Activated CD8-positive, alpha-beta T cell treated with anti-CD3 and anti-CD28 coated beads, Interleukin-2, amount 10 ng/mL, durations not matched to agents 7 days and 5 days (primary cell): ENCODE measurements around the gene AZGP1. TPM values are rescaled to one million over a fixed set of nuclear protein-coding genes. Genes with fewer than 3 reads are reported as not detected.
"Not testable (repeated sequence)": the region's sequence is repeated elsewhere in the genome, so short reads cannot be mapped to it uniquely, and the experiment has no call there.

ENCODE experiments used
- ATAC-seq: fragments of 150-1000 bp; cut with Tn5 transposase; one replicate; pipeline ENCODE4 v1.10.0; 2021; ENCODE audit warnings: moderate library complexity
- CTCF ChIA-PET: fragments of 350-600 bp; sonication (Branson Sonifier 250); formaldehyde crosslinking; loops from one replicate; lab custom pipeline; 2021; ENCODE audit warnings: antibody characterized with exemption; lab: Charles Lee
- POLR2A ChIA-PET: fragments of 350-600 bp; sonication (Branson Sonifier 250); formaldehyde crosslinking; loops from one replicate; lab custom pipeline; 2021; ENCODE audit warnings: antibody characterized with exemption; lab: Charles Lee
- DNase-seq: peaks from one replicate; pipeline ENCODE4 v3.0.0-alpha.2; 2020
- H3K27ac Mint-ChIP-seq: one replicate; pipeline ENCODE4 v1.8.0; 2021; ENCODE audit warnings: mild to moderate bottlenecking, mixed read lengths
- H3K27me3 Mint-ChIP-seq: one replicate; pipeline ENCODE4 v1.8.0; 2021; ENCODE audit warnings: low read depth, mixed read lengths
- H3K36me3 Mint-ChIP-seq: one replicate; pipeline ENCODE4 v1.8.0; 2021; ENCODE audit warnings: low read depth, mixed read lengths
- H3K4me1 Mint-ChIP-seq: one replicate; pipeline ENCODE4 v1.8.0; 2021; ENCODE audit warnings: low read depth, mixed read lengths
- H3K4me3 Mint-ChIP-seq: one replicate; pipeline ENCODE4 v1.8.0; 2021; ENCODE audit warnings: mild to moderate bottlenecking, mixed read lengths
- H3K9me3 Mint-ChIP-seq: one replicate; pipeline ENCODE4 v1.8.0; 2022; ENCODE audit warnings: mixed read lengths; ENCODE audit not compliant: insufficient read depth
- total RNA-seq, 2 experiments: library from RNA; stranded (reverse); gene quantifications; one replicate each; pipeline ENCODE4 v1.2.3, GENCODE V29; 2021

AZGP1 gene
- total RNA-seq, 2 experiments from 2014 or later = not detected

DNA sequence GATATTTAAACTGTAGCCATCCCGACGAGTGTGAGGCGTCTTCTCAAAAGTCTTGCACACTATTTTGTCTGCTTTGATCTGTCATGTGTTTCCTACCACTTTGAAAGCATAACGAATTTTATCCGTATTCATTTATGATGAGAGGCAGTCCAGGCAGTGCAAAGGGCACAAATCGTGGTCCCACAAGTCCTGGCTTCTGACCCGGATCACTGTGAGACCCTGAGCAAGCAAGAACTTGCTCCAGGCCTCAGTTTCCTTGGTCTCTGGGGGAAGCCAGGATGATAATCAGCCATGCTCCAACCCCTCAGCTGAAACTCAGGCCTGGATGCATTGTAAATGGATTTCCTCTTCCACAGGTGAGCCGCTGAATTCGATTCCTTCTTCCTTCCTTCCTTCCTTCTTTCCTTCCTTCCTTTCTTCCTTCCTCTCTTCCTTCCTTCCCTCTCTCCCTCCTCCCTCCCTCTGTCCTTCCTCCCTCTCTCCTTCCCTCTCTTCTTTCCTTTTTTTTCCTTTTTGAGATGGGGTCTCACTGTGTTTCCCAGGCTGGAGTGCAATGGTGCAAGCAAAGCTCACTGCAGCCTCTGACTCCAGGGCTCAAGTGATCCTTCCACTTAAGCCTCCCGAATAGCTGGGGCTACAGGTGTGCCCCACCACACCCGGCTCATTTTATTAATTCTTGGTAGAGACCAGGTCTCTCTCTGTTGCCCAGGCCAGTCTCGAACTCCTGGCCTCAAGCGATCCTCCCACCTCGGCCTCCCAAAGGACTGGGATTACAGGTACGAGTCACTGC is 21.1 kb upstream of the AZGP1 start:
- Mint-ChIP-seq H3K36me3 (no peaks in the 10 kb centered on the region), H3K27ac (peak overlapping the region; percentile 87)
- POLR2A ChIA-PET = interaction anchor here (0.6 to 1.6 kb wide), 3 partner anchors 18 to 382 kb away, joined by 3 to 17 read pairs (median 3); partner anchors contain the start of genes TRIM4 and ZKSCAN1

GRCh38 chr7:99994819-99995218 is 19.0 kb upstream of the AZGP1 start:
- H3K4me3 Mint-ChIP-seq = no peak overlapping the region
- no peak for DNase-seq
- H3K9me3 Mint-ChIP-seq = no peaks in the 10 kb centered on the region
- H3K4me1 Mint-ChIP-seq = peaks cover 26% of the 10 kb centered on the region
- ChIA-PET POLR2A (interaction anchor here (0.6 kb wide), 1 partner anchor 88 kb away, joined by 3 read pairs; no protein-coding TSS in a partner anchor), CTCF (interaction anchor here (1.3 to 9.8 kb wide), 9 partner anchors 15 to 136 kb away, joined by 3 to 168 read pairs (median 11); partner anchors contain the start of genes TRIM4, ZKSCAN1 and ZSCAN21)
- H3K27me3 Mint-ChIP-seq = peaks cover 10% of the 10 kb centered on the region
- no peak overlapping the region for H3K27ac Mint-ChIP-seq
- no peaks in the 10 kb centered on the region for H3K36me3 Mint-ChIP-seq
- no peak for ATAC-seq

More for the DNA sequence above, 21.1 kb upstream of the AZGP1 start:
- H3K4me3 Mint-ChIP-seq = peak overlapping the region; percentile 69
- no peak for DNase-seq
- peaks cover 26% of the 10 kb centered on the region for H3K4me1 Mint-ChIP-seq
- no peak for ATAC-seq
- peaks cover 8% of the 10 kb centered on the region for H3K27me3 Mint-ChIP-seq
- CTCF ChIA-PET = interaction anchor here (0.7 to 6.9 kb wide), 10 partner anchors 18 to 134 kb away, joined by 3 to 42 read pairs (median 4); partner anchors contain the start of gene ZKSCAN1
- H3K9me3 Mint-ChIP-seq = no peaks in the 10 kb centered on the region

DNA sequence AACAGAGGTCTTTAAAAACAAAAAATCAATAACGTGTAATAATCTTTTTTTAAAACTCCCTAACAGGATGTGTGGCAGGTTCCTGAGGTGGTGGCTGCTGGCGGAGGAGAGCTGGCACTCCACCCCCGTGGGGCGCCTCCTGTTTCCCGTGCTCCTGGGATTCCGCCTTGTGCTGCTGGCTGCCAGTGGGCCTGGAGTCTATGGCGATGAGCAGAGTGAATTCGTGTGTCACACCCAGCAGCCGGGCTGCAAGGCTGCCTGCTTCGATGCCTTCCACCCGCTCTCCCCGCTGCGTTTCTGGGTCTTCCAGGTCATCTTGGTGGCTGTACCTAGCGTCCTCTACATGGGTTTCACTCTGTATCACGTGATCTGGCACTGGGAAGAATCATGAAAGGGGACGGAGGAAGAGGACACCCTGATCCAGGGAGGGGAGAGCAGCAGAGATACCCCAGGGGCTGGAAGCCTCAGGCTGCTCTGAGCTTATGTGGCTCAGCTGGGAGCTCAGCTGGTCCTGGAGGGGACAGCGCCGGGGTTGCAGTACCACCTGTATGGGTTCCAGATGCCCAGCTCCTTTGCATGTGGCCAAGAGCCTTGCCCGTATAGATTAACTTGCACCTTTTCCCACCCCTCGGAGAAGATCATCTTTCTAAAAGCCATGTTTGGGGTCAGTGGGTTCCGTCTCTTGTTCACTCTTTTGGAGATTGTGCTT is 16.7 kb upstream of the AZGP1 start:
- Mint-ChIP-seq H3K9me3 (no peaks in the 10 kb centered on the region), H3K4me1 (peaks cover 18% of the 10 kb centered on the region), H3K36me3 (no peaks in the 10 kb centered on the region), H3K27me3 (peaks cover 10% of the 10 kb centered on the region), H3K27ac (no peak overlapping the region), H3K4me3 (no peak overlapping the region)
- POLR2A ChIA-PET = interaction anchor here (0.9 kb wide), 1 partner anchor 79 kb away, joined by 3 read pairs; no protein-coding TSS in a partner anchor
- DNase-seq = no peak
- CTCF ChIA-PET = interaction anchor here (1.3 to 9.8 kb wide), 7 partner anchors 14 to 139 kb away, joined by 3 to 168 read pairs (median 16); partner anchors contain the start of genes GJC3, TRIM4 and ZSCAN21
- ATAC-seq = no peak

GRCh38 chr7:99991543-99991942 is 15.7 kb upstream of the AZGP1 start:
- DNase-seq, ATAC-seq, H3K4me3 Mint-ChIP-seq, H3K27ac Mint-ChIP-seq, H3K36me3 Mint-ChIP-seq, H3K9me3 Mint-ChIP-seq, H3K27me3 Mint-ChIP-seq, H3K4me1 Mint-ChIP-seq: not testable (repeated sequence)
- ChIA-PET CTCF (interaction anchor here (0.8 to 9.8 kb wide), 7 partner anchors 13 to 466 kb away, joined by 3 to 168 read pairs (median 8); partner anchors contain the start of genes GJC3, TRIM4 and ZSCAN21), POLR2A (interaction anchor here (0.9 kb wide), 1 partner anchor 78 kb away, joined by 3 read pairs; no protein-coding TSS in a partner anchor)

DNA sequence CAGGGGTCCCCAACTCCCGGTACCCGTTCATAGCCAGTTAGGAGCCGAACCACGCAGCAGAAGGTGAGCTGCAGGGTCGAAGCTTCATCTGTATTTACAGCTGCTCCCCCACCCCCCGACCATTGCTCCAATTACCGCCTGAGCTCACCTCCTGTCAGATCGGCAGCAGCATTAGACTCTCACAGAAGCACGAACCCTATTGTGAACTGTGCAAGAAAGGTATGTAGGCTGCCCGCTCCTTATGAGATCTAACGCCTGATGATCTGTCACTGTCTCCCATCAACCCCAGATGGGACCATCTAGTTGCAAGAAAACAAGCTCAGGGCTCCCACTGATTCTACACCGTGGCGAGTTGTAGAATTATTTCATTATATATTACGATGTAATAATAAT is 14.6 kb upstream of the AZGP1 start:
- Mint-ChIP-seq H3K4me1 (peaks cover 8% of the 10 kb centered on the region), H3K4me3 (no peak overlapping the region), H3K27ac (no peak overlapping the region), H3K36me3 (no peaks in the 10 kb centered on the region), H3K27me3 (peaks cover 8% of the 10 kb centered on the region), H3K9me3 (no peaks in the 10 kb centered on the region)
- no peak for DNase-seq
- ATAC-seq = no peak
- POLR2A ChIA-PET = interaction anchor here (0.8 kb wide), 1 partner anchor 25 kb away, joined by 3 read pairs; the partner anchor contains the start of gene ZKSCAN1
- CTCF ChIA-PET = interaction anchor here (0.8 to 9.8 kb wide), 18 partner anchors 11 to 465 kb away, joined by 3 to 168 read pairs (median 4); partner anchors contain the start of genes OR2AE1, TRIM4 and ZSCAN21

DNA sequence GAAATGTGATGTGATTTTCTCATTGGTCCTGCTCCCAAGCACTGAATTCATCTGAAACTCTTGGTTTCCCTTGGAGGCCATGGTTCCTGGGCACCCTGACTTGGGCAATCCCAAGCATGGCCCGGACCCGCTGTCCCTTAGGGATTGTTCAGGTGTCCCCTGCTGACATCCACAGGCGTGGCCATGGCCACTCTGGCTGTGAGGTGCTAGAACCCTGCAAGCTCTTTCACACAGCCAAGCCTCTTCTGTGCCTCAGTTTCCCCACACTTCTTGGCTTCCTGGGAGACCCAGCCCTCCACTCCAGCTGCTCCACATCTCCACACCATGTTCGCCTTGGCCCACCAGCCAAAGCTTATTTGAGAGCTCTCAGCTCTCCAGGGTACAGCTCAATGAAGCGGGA is 12.0 kb upstream of the AZGP1 start:
- ATAC-seq (no peak), DNase-seq (no peak)
- Mint-ChIP-seq H3K36me3 (no peaks in the 10 kb centered on the region), H3K4me1 (peaks cover 11% of the 10 kb centered on the region), H3K27me3 (peaks cover 10% of the 10 kb centered on the region), H3K9me3 (no peaks in the 10 kb centered on the region), H3K27ac (no peak overlapping the region), H3K4me3 (no peak overlapping the region)
- ChIA-PET POLR2A (no interaction called here), CTCF (interaction anchor here (0.7 to 9.8 kb wide), 5 partner anchors 8 to 95 kb away, joined by 3 to 168 read pairs (median 3); partner anchors contain the start of genes GJC3 and TRIM4)

GRCh38 chr7:99987306-99987705 is 11.5 kb upstream of the AZGP1 start:
- not testable (repeated sequence) for ATAC-seq
- CTCF ChIA-PET = interaction anchor here (0.7 to 9.8 kb wide), 4 partner anchors 58 to 95 kb away, joined by 3 to 168 read pairs (median 3); partner anchors contain the start of genes GJC3 and TRIM4

GRCh38 chr7:99984593-99984992 is 8.8 kb upstream of the AZGP1 start:
- peaks cover 6% of the 10 kb centered on the region for H3K27me3 Mint-ChIP-seq
- DNase-seq = no peak
- ChIA-PET CTCF (interaction anchor here (1.2 kb wide), 1 partner anchor 71 kb away, joined by 3 read pairs; no protein-coding TSS in a partner anchor), POLR2A (no interaction called here)
- no peak overlapping the region for H3K4me3 Mint-ChIP-seq
- ATAC-seq = no peak
- H3K36me3 Mint-ChIP-seq = no peaks in the 10 kb centered on the region
- H3K9me3 Mint-ChIP-seq = no peaks in the 10 kb centered on the region
- H3K27ac Mint-ChIP-seq = no peak overlapping the region
- peaks cover 19% of the 10 kb centered on the region for H3K4me1 Mint-ChIP-seq

More at GRCh38 chr7:99987306-99987705, 11.5 kb upstream of the AZGP1 start:
- peaks cover 10% of the 10 kb centered on the region for H3K27me3 Mint-ChIP-seq
- H3K4me1 Mint-ChIP-seq, H3K27ac Mint-ChIP-seq, H3K9me3 Mint-ChIP-seq, H3K4me3 Mint-ChIP-seq, H3K36me3 Mint-ChIP-seq, POLR2A ChIA-PET, DNase-seq: not testable (repeated sequence)

- POLR2A ChIA-PET = interaction anchor here (0.5 to 0.7 kb wide), 2 partner anchors 53 to 62 kb away, joined by 4 to 6 read pairs; partner anchors contain the start of gene TRIM4
- H3K4me1 Mint-ChIP-seq = peaks cover 19% of the 10 kb centered on the region
- H3K36me3 Mint-ChIP-seq, H3K27ac Mint-ChIP-seq, H3K9me3 Mint-ChIP-seq, H3K4me3 Mint-ChIP-seq, H3K27me3 Mint-ChIP-seq, ATAC-seq, DNase-seq: not testable (repeated sequence)
- CTCF ChIA-PET = interaction anchor here (7.9 kb wide), 1 partner anchor 64 kb away, joined by 73 read pairs; the partner anchor contains the start of gene TRIM4
Measured at GRCh38 chr7:99981066-99981465, 5.2 kb upstream of the AZGP1 start.

- DNase-seq, H3K9me3 Mint-ChIP-seq, H3K27me3 Mint-ChIP-seq, H3K36me3 Mint-ChIP-seq, H3K4me3 Mint-ChIP-seq, POLR2A ChIA-PET, H3K27ac Mint-ChIP-seq: not testable (repeated sequence)
- peaks cover 22% of the 10 kb centered on the region for H3K4me1 Mint-ChIP-seq
- CTCF ChIA-PET = interaction anchor here (0.6 to 7.9 kb wide), 20 partner anchors 8 to 349 kb away, joined by 3 to 73 read pairs (median 4); partner anchors contain the start of genes GJC3 and TRIM4
- peak; percentile 46 for ATAC-seq
Measured at GRCh38 chr7:99980448-99980872, 4.6 kb upstream of the AZGP1 start.

DNA sequence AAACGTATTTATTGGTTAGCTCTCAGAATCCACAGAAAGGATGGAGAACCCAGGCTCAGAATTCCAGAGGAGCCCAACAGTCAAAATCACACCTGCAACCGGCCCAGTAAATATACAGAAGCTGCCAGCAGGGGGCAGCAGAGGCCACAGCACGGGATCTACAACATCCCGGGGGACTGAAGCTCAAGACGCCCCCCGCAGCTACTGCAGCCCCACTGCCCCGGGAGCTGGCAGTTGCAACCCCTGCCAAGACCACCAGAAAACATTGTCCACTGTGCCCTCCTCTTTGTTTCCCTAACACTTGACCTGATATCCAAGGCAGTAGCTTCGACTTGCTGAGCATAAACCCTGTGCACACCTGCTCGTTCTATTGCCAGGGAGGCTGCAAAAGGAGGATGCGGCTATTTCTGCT is 4.0 kb upstream of the AZGP1 start:
- H3K4me3 Mint-ChIP-seq, H3K27me3 Mint-ChIP-seq, H3K27ac Mint-ChIP-seq, H3K9me3 Mint-ChIP-seq, POLR2A ChIA-PET, H3K36me3 Mint-ChIP-seq: not testable (repeated sequence)
- DNase-seq = peak; percentile 76
- CTCF ChIA-PET = interaction anchor here (0.6 to 7.9 kb wide), 25 partner anchors 9 to 348 kb away, joined by 3 to 73 read pairs (median 4); partner anchors contain the start of genes GJC3 and TRIM4
- peak; percentile 78 for ATAC-seq
- peaks cover 22% of the 10 kb centered on the region for H3K4me1 Mint-ChIP-seq
